ENCODE results near the gene HEXD.

Gene HEXD

GRCh38 chr17:82487910-82488309 lies 69.8 kb downstream of the HEXD start:
- DNase-seq (ENCODE audit: low read depth, low spot score), result no peak

- no peak for DNase-seq (ENCODE audit: low read depth, low spot score)
These were observed 71.0 kb downstream of the HEXD start for GRCh38 chr17:82489117-82489516.

- DNase-seq (ENCODE audit: low read depth, low spot score), result no peak
These were observed 71.8 kb downstream of the HEXD start for GRCh38 chr17:82489851-82490511.

- no peak for DNase-seq (ENCODE audit: low read depth, low spot score)
These were observed 72.5 kb downstream of the HEXD start for GRCh38 chr17:82490512-82491195.

GRCh38 chr17:82491196-82491530 lies 73.0 kb downstream of the HEXD start:
- DNase-seq (ENCODE audit: low read depth, low spot score), result no peak

GRCh38 chr17:82491533-82491932 lies 73.4 kb downstream of the HEXD start:
- DNase-seq (ENCODE audit: low read depth, low spot score), result no peak

Measured in activated CD4-positive, CD25-positive, alpha-beta regulatory T cell treated with anti-CD3 and anti-CD28 coated beads, Interleukin-2, amount 50 U/mL, for 16 hours (primary cell).